Gastrocnemius medialis (tissue), 4 donors: ENCODE data around the gene FCRL2.

Experiments
- CTCF ChIP-seq, 5 experiments: fragments of 450-650 bp in 3 of 5; fragments of 200-600 bp in 2 of 5; sonication (generic) in 2 of 5; IDR thresholded peaks in 4 of 5; conservative IDR thresholded peaks in 1 of 5; 1 replicate in 4 of 5; 2 replicates in 1 of 5; pipeline ENCODE4 v1.5.1; 2016 to 2019; ENCODE audit warnings: antibody characterized with exemption in 5 of 5, mild to moderate bottlenecking in 3 of 5, moderate library complexity in 3 of 5
- POLR2A ChIP-seq, 2 donors: fragments of 450-650 bp; IDR thresholded peaks; one replicate each; pipeline ENCODE4 v1.6.1; 2017; ENCODE audit warnings: antibody characterized with exemption in 2 of 2, mild to moderate bottlenecking in 2 of 2, moderate library complexity in 2 of 2

- TF ChIP-seq CTCF (IDR thresholded peaks at IDR 0.05 in 4 of 5, conservative IDR thresholded peaks at IDR 0.05 in 1 of 5) (no peak), POLR2A (IDR thresholded peaks at IDR 0.05) (no peak)
Observed at GRCh38 chr1:157711802-157712201, 65.1 kb downstream of the FCRL2 start.
